ENCODE results near the gene PSMD4.

PSMD4 gene

DNA sequence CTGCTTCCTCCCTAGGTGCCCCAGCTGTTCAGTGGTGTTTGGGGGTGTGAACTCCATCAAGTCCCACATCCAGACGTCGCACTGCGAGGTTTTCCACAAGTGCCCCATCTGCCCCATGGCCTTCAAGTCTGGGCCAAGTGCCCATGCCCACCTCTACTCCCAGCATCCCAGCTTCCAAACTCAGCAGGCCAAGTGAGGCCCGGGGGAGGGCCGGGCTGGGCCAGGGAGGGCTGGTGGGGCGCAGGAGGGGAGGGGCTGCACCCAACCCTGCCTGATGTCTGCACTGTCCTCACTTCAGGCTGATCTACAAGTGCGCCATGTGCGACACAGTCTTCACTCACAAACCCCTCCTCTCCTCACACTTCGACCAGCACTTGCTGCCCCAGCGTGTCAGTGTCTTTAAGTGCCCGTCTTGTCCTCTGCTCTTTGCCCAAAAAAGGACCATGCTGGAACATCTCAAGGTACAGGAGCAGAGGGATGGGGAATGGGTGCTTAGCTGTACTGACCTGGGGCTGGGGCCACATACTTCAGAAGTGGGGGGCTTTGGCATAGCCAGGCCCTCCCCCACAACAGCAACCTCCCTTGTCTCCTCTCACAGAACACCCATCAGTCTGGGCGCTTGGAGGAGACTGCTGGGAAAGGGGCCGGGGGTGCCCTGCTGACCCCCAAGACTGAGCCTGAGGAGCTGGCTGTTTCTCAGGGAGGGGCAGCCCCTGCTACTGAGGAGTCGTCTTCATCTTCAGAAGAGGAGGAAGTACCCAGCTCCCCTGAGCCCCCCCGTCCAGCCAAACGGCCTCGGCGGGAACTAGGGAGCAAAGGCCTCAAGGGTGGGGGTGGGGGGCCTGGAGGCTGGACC, 34.8 kb downstream of the PSMD4 start:
- FAIRE-seq (no peak), DNase-seq (ENCODE audit: insufficient read length) (no peak)
- TF ChIP-seq POLR2A (IDR thresholded peaks at IDR 0.05; ENCODE audit: low read depth, low read length), result peak; percentile 38; the same call in 1 of the 2 replicates
- TF ChIP-seq TAF1 (IDR thresholded peaks at IDR 0.05; ENCODE audit: borderline replicate concordance, low read depth, low read length), result no peak
- TF ChIP-seq POLR2AphosphoS5 (IDR thresholded peaks at IDR 0.05; ENCODE audit: low read depth, low read length), result no peak

DNA sequence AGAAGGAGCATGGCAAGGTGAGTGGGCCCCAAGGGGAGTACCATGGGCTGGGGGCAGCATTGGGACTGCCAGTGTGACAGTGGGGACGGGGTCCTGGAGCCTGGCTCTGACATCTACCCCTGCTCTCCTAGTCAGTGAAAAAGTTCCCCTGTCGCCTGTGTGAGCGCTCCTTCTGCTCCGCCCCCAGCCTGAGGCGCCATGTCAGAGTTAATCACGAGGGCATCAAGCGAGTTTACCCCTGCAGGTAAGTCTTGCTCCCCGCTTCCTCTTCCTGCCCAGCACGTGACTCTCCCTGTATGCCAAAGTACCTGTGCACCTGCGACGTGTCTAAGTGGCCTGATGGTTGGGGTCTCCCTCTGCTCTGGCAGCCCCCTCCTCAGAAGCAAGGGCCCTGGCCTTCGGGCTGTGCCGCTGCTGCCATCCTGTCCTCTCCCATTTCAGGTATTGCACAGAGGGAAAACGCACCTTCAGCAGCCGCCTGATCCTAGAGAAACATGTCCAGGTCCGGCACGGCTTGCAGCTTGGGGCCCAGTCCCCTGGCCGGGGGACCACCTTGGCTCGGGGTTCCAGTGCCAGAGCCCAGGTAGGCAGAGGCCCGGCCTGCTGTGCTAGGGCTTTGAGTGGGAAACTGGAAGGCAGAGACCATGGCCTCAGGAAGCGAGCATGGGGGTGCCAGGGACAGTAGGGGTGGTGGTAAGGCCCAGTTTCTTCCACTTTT, 35.6 kb downstream of the PSMD4 start:
- DNase-seq (ENCODE audit: insufficient read length), result no peak
- no peak for FAIRE-seq
- TF ChIP-seq TAF1 (IDR thresholded peaks at IDR 0.05; ENCODE audit: borderline replicate concordance, low read depth, low read length), result no peak
- TF ChIP-seq POLR2A (IDR thresholded peaks at IDR 0.05; ENCODE audit: low read depth, low read length), result peak; percentile 33; the same call in 1 of the 2 replicates
- peak; percentile 56 for TF ChIP-seq POLR2AphosphoS5 (IDR thresholded peaks at IDR 0.05; ENCODE audit: low read depth, low read length)

DNA sequence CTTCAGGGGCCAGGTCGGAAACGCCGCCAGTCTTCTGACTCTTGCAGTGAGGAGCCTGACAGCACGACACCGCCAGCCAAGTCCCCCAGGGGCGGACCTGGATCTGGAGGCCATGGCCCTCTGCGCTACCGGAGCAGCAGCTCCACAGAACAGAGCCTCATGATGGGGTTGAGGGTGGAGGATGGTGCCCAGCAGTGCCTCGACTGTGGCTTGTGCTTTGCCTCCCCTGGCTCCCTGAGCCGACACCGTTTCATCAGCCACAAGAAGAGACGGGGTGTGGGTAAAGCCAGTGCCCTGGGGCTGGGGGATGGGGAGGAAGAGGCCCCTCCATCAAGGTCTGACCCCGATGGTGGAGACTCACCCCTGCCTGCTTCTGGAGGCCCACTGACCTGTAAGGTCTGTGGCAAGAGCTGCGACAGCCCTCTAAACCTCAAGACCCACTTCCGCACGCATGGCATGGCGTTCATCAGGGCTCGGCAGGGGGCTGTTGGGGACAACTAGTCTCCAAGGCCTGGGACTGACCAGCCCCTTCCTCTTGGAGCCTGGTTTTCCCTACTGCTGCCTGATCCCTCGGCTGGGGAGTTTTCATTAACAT, 36.3 kb downstream of the PSMD4 start:
- peak; percentile 36 for FAIRE-seq
- TF ChIP-seq POLR2A (IDR thresholded peaks at IDR 0.05; ENCODE audit: low read depth, low read length), result peak; percentile 66
- no peak for TF ChIP-seq TAF1 (IDR thresholded peaks at IDR 0.05; ENCODE audit: borderline replicate concordance, low read depth, low read length)
- peak; percentile 81 for TF ChIP-seq POLR2AphosphoS5 (IDR thresholded peaks at IDR 0.05; ENCODE audit: low read depth, low read length)
- no peak for DNase-seq (ENCODE audit: insufficient read length)

DNA sequence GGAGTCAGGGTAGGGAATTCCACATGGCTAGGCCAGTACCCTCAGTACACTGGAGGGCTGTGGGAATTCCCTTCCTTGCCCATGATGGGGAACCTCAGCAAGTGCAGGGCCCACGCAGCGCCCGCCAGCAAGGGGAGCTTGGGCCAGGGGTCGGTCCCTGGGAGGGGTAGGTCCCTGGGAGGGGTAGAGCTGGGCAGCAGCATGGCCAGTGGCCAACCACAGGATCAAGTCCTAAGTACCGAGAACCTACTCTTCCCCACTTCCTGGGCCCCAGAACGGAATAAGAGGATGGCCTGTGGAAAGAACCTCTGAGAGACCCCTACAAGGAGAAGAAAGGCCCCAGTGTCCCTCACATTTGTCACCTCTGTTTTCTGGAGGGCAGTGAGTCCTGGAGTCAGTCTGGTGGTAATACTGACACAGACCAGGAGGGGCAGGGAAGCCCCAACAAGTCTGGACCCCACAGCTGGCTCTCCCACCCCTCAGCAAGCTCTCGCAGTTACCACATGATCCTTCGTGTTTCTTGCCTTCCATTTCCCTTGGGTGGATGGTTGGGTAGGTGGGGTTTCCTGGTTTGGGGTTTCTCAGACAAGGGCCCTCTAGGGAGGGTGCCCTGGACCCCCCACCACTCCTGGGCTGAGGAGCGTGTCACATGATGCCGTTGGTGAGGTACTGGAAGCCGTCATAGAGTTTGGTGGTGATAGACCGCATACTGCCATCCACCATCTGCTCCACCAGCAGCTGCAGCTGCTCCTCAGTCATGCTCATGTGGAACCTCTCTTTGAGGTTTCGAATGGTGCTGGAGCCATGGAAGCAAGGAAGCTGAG, 37.9 kb downstream of the PSMD4 start:
- FAIRE-seq, result no peak
- TF ChIP-seq POLR2A (IDR thresholded peaks at IDR 0.05; ENCODE audit: low read depth, low read length) (peak; percentile 71), POLR2AphosphoS5 (IDR thresholded peaks at IDR 0.05; ENCODE audit: low read depth, low read length) (peak; percentile 86), TAF1 (IDR thresholded peaks at IDR 0.05; ENCODE audit: borderline replicate concordance, low read depth, low read length) (no peak)
- DNase-seq (ENCODE audit: insufficient read length), result no peak

DNA sequence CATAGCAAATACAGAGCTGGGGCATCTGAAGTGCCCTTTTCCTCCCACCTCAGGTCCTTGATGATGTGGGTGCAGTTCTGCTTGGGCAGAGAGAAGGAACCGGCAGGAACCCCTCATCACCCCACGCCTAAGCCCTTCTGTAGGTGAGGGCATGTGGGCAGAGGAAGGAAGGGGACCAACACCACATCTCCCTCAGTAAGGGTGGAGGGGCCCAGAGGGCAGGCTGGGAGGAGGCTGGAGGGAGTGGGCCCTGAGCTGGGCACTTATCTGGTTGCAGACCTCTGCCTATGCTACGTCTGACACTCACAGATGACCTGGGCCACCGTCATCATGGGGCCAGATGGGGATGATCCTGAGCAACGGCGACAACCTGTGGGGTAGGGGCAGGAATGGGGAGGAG, 38.6 kb downstream of the PSMD4 start:
- FAIRE-seq, result no peak
- DNase-seq (ENCODE audit: insufficient read length), result no peak
- TF ChIP-seq POLR2A (IDR thresholded peaks at IDR 0.05; ENCODE audit: low read depth, low read length) (no peak), TAF1 (IDR thresholded peaks at IDR 0.05; ENCODE audit: borderline replicate concordance, low read depth, low read length) (no peak)

DNA sequence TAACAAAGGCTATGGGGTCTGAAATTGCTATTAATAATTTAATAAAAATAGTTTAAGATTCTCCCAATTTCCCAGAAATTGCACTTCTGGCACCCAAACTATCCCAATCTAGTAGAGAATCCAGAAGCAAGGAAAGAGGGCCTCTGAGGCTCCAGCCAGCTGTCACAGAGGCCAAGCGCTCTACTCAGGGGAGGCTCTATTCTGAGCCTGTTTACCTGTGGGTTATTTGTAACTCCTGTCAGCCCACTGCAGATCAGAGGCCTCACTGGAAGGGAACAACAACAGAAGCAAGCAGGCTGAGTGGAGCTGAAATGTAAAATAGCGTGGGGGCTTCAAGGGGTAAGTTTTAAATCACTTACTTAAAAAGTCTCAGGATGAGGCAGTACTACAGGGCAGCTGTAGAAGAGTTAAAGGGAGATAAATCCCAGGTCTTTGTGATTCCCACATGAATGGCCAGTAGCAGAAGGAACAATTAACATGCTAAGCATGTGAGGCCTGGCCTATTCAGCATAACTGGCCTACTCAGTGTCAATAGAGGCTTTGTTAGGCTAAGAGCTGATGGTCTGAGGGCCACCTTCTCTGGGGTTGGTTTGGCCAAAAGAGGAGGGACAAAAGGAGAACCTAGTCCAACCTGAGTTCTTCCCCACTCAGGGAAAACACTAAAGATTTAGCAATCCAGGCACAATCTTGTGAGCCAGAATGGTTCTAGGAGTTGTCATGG, 40.4 kb downstream of the PSMD4 start:
- TF ChIP-seq POLR2A (IDR thresholded peaks at IDR 0.05; ENCODE audit: low read depth, low read length), result no peak
- no peak for TF ChIP-seq TAF1 (IDR thresholded peaks at IDR 0.05; ENCODE audit: borderline replicate concordance, low read depth, low read length)
- no peak for TF ChIP-seq POLR2AphosphoS5 (IDR thresholded peaks at IDR 0.05; ENCODE audit: low read depth, low read length)
- FAIRE-seq, result no peak
- DNase-seq (ENCODE audit: insufficient read length), result no peak

DNA sequence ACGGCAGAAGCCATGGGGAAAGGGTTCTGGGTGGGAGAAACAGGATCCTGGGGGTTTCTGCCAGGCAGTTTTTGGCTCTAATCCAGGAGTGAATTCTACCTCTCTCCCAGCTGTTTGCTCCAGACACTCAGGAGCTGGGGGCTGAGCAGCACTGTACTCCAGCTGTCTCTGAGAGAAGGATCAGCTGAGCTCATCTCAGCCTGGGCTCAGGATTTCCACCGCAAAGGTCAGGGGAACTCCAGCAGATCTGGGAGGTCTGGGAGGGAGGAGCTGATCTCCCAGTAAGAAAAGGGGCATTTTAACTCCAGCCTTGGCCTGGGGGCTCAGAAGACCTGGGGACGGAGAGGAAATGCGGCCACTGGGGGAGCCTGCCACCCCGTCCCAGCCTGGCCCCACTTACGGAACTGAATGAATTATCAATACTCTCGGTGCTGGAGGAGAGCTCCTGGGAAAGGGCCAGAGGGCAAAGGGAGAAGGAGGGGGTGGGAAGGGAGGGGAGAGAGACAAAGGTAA, 55.3 kb downstream of the PSMD4 start:
- no peak for TF ChIP-seq POLR2AphosphoS5 (IDR thresholded peaks at IDR 0.05; ENCODE audit: low read depth, low read length)
- no peak for TF ChIP-seq TAF1 (IDR thresholded peaks at IDR 0.05; ENCODE audit: borderline replicate concordance, low read depth, low read length)
- TF ChIP-seq POLR2A (IDR thresholded peaks at IDR 0.05; ENCODE audit: low read depth, low read length), result no peak
- no peak for FAIRE-seq
- DNase-seq (ENCODE audit: insufficient read length), result no peak

DNA sequence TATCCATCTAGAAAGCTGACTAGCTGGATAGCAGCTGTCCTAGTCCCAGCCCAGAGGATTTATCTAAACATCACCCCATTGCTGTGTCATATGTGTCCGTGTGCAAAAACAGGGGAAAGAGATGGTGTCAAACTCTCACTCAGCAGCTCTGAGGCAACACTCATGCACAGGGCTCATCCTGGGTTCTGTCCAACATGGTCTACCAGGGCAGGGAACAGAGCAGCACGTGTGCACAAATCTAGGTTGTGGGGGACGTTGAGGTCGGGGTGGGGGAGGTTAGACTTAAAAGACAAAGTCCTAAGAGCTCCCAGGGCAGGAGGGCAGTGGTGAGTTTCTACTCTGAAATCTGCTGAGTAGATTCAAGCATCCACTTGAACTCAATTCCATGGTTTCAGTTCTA, 56.5 kb downstream of the PSMD4 start:
- TF ChIP-seq POLR2A (IDR thresholded peaks at IDR 0.05; ENCODE audit: low read depth, low read length) (no peak), TAF1 (IDR thresholded peaks at IDR 0.05; ENCODE audit: borderline replicate concordance, low read depth, low read length) (no peak), POLR2AphosphoS5 (IDR thresholded peaks at IDR 0.05; ENCODE audit: low read depth, low read length) (no peak)
- FAIRE-seq, result no peak
- DNase-seq (ENCODE audit: insufficient read length), result no peak

DNA sequence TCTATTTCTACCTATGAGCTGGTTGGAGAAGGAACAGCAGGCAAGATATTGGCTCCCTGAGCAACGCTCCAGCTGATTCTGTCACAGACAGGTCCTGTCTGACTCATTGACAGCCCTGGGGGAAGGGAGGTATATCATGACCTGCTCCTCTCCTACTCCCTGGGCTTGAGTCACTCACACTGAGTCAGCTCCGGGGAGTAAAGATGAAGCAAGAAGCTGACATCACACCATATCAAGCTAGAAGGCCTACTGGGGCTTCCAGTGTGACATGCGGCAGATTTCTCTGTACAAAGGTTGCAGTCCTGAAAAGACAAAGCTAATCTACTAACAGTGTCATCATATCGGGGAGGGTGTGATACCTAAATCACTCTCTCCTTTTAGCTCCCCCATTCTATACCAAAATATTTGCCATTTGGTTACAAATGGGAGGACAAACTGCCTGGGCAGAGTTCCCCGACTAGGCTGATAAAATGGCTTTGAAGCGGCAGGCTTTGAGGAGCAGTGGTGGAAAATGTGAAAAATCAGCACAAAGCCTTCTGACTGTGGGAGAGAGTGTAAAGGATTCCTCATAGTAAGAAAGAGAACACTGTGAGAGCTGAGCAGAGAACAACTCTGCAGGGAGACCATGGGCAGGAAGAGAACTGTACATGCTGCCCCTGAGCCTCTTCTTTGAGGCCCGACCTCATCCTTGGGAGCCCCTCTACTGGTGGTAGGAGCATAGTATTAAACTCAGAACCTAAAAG, 57.2 kb downstream of the PSMD4 start:
- DNase-seq (ENCODE audit: insufficient read length) (no peak), FAIRE-seq (no peak)
- TF ChIP-seq TAF1 (IDR thresholded peaks at IDR 0.05; ENCODE audit: borderline replicate concordance, low read depth, low read length), result no peak
- no peak for TF ChIP-seq POLR2A (IDR thresholded peaks at IDR 0.05; ENCODE audit: low read depth, low read length)
- no peak for TF ChIP-seq POLR2AphosphoS5 (IDR thresholded peaks at IDR 0.05; ENCODE audit: low read depth, low read length)

DNA sequence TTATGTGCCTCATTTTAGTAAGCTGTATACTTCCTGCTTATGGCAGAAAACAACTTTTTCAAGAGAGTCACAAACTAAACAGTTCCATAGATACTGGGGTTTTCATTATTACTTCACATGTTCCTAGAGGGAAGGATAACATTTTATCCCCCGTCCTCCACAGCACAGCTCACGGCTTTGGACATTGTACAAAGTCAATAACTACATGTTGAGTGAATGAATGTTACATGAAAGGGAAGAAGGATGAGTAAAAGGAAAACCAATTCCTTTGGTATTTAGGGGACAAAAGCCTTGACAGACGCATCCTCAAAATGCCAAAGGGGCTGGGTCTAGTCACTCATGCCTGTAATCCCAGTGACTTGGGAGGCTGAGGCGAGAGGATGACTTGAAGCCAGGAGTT, 57.9 kb downstream of the PSMD4 start:
- TF ChIP-seq POLR2A (IDR thresholded peaks at IDR 0.05; ENCODE audit: low read depth, low read length) (no peak), TAF1 (IDR thresholded peaks at IDR 0.05; ENCODE audit: borderline replicate concordance, low read depth, low read length) (no peak), POLR2AphosphoS5 (IDR thresholded peaks at IDR 0.05; ENCODE audit: low read depth, low read length) (no peak)
- no peak for FAIRE-seq
- no peak for DNase-seq (ENCODE audit: insufficient read length)
